Lung microvascular endothelial cell (primary cell): Measurements from ENCODE around the gene RAB43. TPM values are rescaled to one million over a fixed set of nuclear protein-coding genes. Genes with fewer than 3 reads are reported as not detected.
A peak's percentile ranks its signal among the peaks of the same experiment; 100 is the strongest.
"Not testable (repeated sequence)": the region's sequence is repeated elsewhere in the genome, so short reads cannot be mapped to it uniquely, and the experiment has no call there.

ENCODE experiments used
- DNase-seq, 2 donors: peaks; one replicate each; pipeline versions ENCODE4 v3.0.0 to v3.0.0-alpha.2; 2010; ENCODE audit warnings: low read depth in 2 of 2
- total RNA-seq: library from RNA; depleted of rRNA; stranded (reverse); fragments of >200 nt; gene quantifications from 2 replicates; pipeline ENCODE4 v1.2.1, GENCODE V29; 2014

Gene RAB43
- 49.0 and 90.9 TPM in 2 replicates for total RNA-seq

- DNase-seq = peak; percentile 79 to 93
Measured at GRCh38 chr3:129121792-129122411, at the start of gene RAB43. RAB43 (minus strand) TSS chr3:129121804; CDS start chr3:129121489, 315 bp downstream.

- no peak for DNase-seq
Measured at GRCh38 chr3:129166579-129167332, 45.2 kb upstream of the RAB43 start.

- not testable (repeated sequence) for DNase-seq
Measured at GRCh38 chr3:129165594-129165993, 44.0 kb upstream of the RAB43 start.

- no peak for DNase-seq
Measured at GRCh38 chr3:129164500-129164899, 42.9 kb upstream of the RAB43 start.

- DNase-seq = peak in 1 of 2 donors; percentile 3
Measured at GRCh38 chr3:129162729-129163579, 41.4 kb upstream of the RAB43 start.

GRCh38 chr3:129161860-129162271 is 40.3 kb upstream of the RAB43 start:
- peak; percentile 22 to 23 for DNase-seq

- peak; percentile 97 for DNase-seq
Measured at GRCh38 chr3:129160891-129161859, 39.6 kb upstream of the RAB43 start, which contains the start of gene ISY1. ISY1 (minus strand) TSS chr3:129161063; CDS start chr3:129160975, 88 bp downstream.

GRCh38 chr3:129144786-129145185 is 23.2 kb upstream of the RAB43 start:
- no peak for DNase-seq

GRCh38 chr3:129141011-129141410 is 19.4 kb upstream of the RAB43 start:
- not testable (repeated sequence) for DNase-seq

GRCh38 chr3:129139911-129140310 is 18.3 kb upstream of the RAB43 start:
- no peak for DNase-seq

- DNase-seq = not testable (repeated sequence)
Measured at GRCh38 chr3:129136275-129136674, 14.7 kb upstream of the RAB43 start.

GRCh38 chr3:129132097-129132866 is 10.7 kb upstream of the RAB43 start:
- no peak for DNase-seq

- no peak for DNase-seq
Measured at GRCh38 chr3:129131465-129132088, 10.0 kb upstream of the RAB43 start.

GRCh38 chr3:129130291-129130813 is 8.7 kb upstream of the RAB43 start:
- no peak for DNase-seq

- DNase-seq = no peak
Measured at GRCh38 chr3:129128357-129129155, 7.0 kb upstream of the RAB43 start.

GRCh38 chr3:129126726-129127280 is 5.2 kb upstream of the RAB43 start:
- no peak for DNase-seq

GRCh38 chr3:129123314-129124060 is 1.9 kb upstream of the RAB43 start:
- no peak for DNase-seq
